OCI-LY7 (cell line): Measurements from ENCODE around the gene RBMX. TPM values are rescaled to one million over a fixed set of nuclear protein-coding genes. Genes with fewer than 3 reads are reported as not detected.

Experiments
- BruUV-seq: library from RNA; stranded (reverse); fragments of 400-500 nt; replicated peaks from 2 replicates; lab custom pipeline; 2021; lab: Mats Ljungman, UMichigan
- CTCF ChIA-PET: fragments of 300-600 bp; sonication (Branson Sonifier 250); formaldehyde crosslinking; loops from one replicate; lab custom pipeline; 2022; ENCODE audit warnings: antibody characterized with exemption; ENCODE audit not compliant: unreplicated experiment; lab: Charles Lee
- POLR2A ChIA-PET: fragments of 300-600 bp; sonication (Branson Sonifier 250); formaldehyde crosslinking; loops from one replicate; lab custom pipeline; 2022; ENCODE audit warnings: antibody characterized with exemption; lab: Charles Lee
- DNase-seq: peaks from one replicate; pipeline ENCODE4 v3.0.0-alpha.2; 2015; ENCODE audit warnings: low spot score
- H2AFZ ChIP-seq: fragments of 200-600 bp; sonication (generic), shearing (Covaris generic); 2 replicates; pipeline ENCODE4 v1.6.1; 2014; ENCODE audit warnings: mild to moderate bottlenecking, antibody characterized with exemption, low read length, moderate library complexity
- H3K27ac ChIP-seq: fragments of 200-600 bp; sonication (generic); 2 replicates; pipeline ENCODE4 v1.5.1; 2014; ENCODE audit warnings: mixed run types, low read depth, mild to moderate bottlenecking, moderate library complexity, low read length, inconsistent platforms; ENCODE audit not compliant: poor library complexity, severe bottlenecking
- H3K36me3 ChIP-seq: fragments of 200-600 bp; sonication (generic); 2 replicates; pipeline ENCODE4 v1.6.1; 2014; ENCODE audit warnings: mild to moderate bottlenecking, antibody characterized with exemption, low read length, moderate library complexity, mixed read lengths; ENCODE audit not compliant: insufficient read depth
- H3K4me1 ChIP-seq: fragments of 200-600 bp; sonication (generic); 2 replicates; pipeline ENCODE4 v1.5.1; 2014; ENCODE audit warnings: mild to moderate bottlenecking, low read length; ENCODE audit not compliant: insufficient read depth, poor library complexity, severe bottlenecking
- H3K4me2 ChIP-seq: fragments of 200-600 bp; sonication (generic); 2 replicates; pipeline ENCODE4 v1.6.1; 2014; ENCODE audit warnings: mild to moderate bottlenecking, low read length
- H3K4me3 ChIP-seq: fragments of 200-600 bp; sonication (generic); 2 replicates; pipeline ENCODE4 v1.5.1; 2014; ENCODE audit warnings: mild to moderate bottlenecking, low read depth, low read length; ENCODE audit not compliant: poor library complexity, severe bottlenecking
- H3K79me2 ChIP-seq: fragments of 200-600 bp; sonication (generic); 2 replicates; pipeline ENCODE4 v1.6.1; 2016; ENCODE audit warnings: low read depth, mild to moderate bottlenecking, low read length, moderate library complexity, mixed read lengths; ENCODE audit not compliant: insufficient read depth
- H3K9me2 ChIP-seq: fragments of 200-600 bp; sonication (generic); 2 replicates; pipeline ENCODE4 v1.6.1; 2016; ENCODE audit warnings: mild to moderate bottlenecking, low read length, mixed read lengths; ENCODE audit not compliant: insufficient read depth
- H3K9me3 ChIP-seq: fragments of 200-600 bp; sonication (generic); 2 replicates; pipeline ENCODE4 v1.6.1; 2014; ENCODE audit warnings: mild to moderate bottlenecking, mixed run types, low read length, mixed read lengths
- H4K20me1 ChIP-seq: fragments of 200-600 bp; sonication (generic); 2 replicates; pipeline ENCODE4 v1.6.1; 2014; ENCODE audit warnings: mild to moderate bottlenecking, antibody characterized with exemption, low read length, moderate library complexity, mixed read lengths; ENCODE audit not compliant: insufficient read depth
- CTCF ChIP-seq: fragments of 200-600 bp; sonication (generic); conservative IDR thresholded peaks from 2 replicates; pipeline ENCODE4 v1.5.1; 2014; ENCODE audit warnings: mild to moderate bottlenecking, antibody characterized with exemption, low read length, moderate library complexity, mixed read lengths
- EZH2phosphoT487 ChIP-seq: fragments of 200-600 bp; sonication (generic); IDR thresholded peaks from 2 replicates; pipeline ENCODE4 v1.6.1; 2018; ENCODE audit warnings: low read depth, borderline replicate concordance, mild to moderate bottlenecking, mixed run types, antibody characterized with exemption, low read length, moderate library complexity, mixed read lengths
- intact Hi-C: fragments of 100-400 bp; cut with micrococcal nuclease; formaldehyde crosslinking; loops from one replicate; pipeline ENCODE4 v1.10.0; 2022; ENCODE audit not compliant: unreplicated experiment
- total RNA-seq, 2 experiments: library from RNA; depleted of rRNA in 1 of 2; stranded (reverse); fragments of >200 nt in 1 of 2; shearing (Covaris generic) in 1 of 2; gene quantifications; 2 replicates each; pipeline ENCODE4 v1.2.3, GENCODE V29; 2014 to 2022

The RBMX gene
- total RNA-seq, 2 experiments from 2014 or later, result 321 to 342 TPM

- ChIA-PET POLR2A (interaction anchor here (0.5 kb wide), 1 partner anchor 36 kb away, joined by 3 read pairs; no protein-coding TSS in a partner anchor), CTCF (no interaction called here)
- Histone ChIP-seq H3K79me2 (no peaks in the 10 kb centered on the region), H3K27ac (no peak overlapping the region), H3K9me3 (no peaks in the 10 kb centered on the region), H4K20me1 (no peaks in the 10 kb centered on the region), H3K36me3 (peaks cover 25% of the 10 kb centered on the region), H3K4me1 (no peaks in the 10 kb centered on the region), H3K9me2 (no peaks in the 10 kb centered on the region), H3K4me2 (no peak overlapping the region), H3K4me3 (no peak overlapping the region), H2AFZ (no peak overlapping the region)
- no peak for DNase-seq
- no TSS peak for BruUV-seq
- TF ChIP-seq EZH2phosphoT487 (no peak), CTCF (no peak)
- intact Hi-C loops, result no loop called here
Measured at GRCh38 chrX:136862546-136862945, 18.0 kb downstream of the RBMX start.

GRCh38 chrX:136861877-136862276, 18.6 kb downstream of the RBMX start:
- Histone ChIP-seq H3K27ac (no peak overlapping the region), H3K9me3 (no peaks in the 10 kb centered on the region), H4K20me1 (no peaks in the 10 kb centered on the region), H3K4me1 (no peaks in the 10 kb centered on the region), H3K36me3 (peaks cover 19% of the 10 kb centered on the region), H3K79me2 (no peaks in the 10 kb centered on the region), H3K4me2 (no peak overlapping the region), H3K4me3 (no peak overlapping the region), H3K9me2 (no peaks in the 10 kb centered on the region), H2AFZ (no peak overlapping the region)
- intact Hi-C loops, result no loop called here
- CTCF ChIA-PET, result no interaction called here
- POLR2A ChIA-PET, result interaction anchor here (0.5 kb wide), 1 partner anchor 35 kb away, joined by 3 read pairs; no protein-coding TSS in a partner anchor
- no peak for TF ChIP-seq EZH2phosphoT487
- no peak for TF ChIP-seq CTCF
- DNase-seq, result no peak
- BruUV-seq, result no TSS peak

GRCh38 chrX:136858007-136858756, 22.3 kb downstream of the RBMX start:
- Histone ChIP-seq H3K36me3 (no peaks in the 10 kb centered on the region; the same call in 1 of the 2 replicates), H3K4me3 (no peak overlapping the region), H3K4me2 (no peak overlapping the region), H3K4me1 (no peaks in the 10 kb centered on the region), H3K9me3 (no peaks in the 10 kb centered on the region), H3K9me2 (no peaks in the 10 kb centered on the region), H4K20me1 (no peaks in the 10 kb centered on the region), H3K27ac (no peak overlapping the region), H3K79me2 (no peaks in the 10 kb centered on the region), H2AFZ (no peak overlapping the region)
- BruUV-seq, result no TSS peak
- intact Hi-C loops, result no loop called here
- DNase-seq, result no peak
- POLR2A ChIA-PET, result no interaction called here
- CTCF ChIA-PET, result no interaction called here
- TF ChIP-seq EZH2phosphoT487 (no peak), CTCF (no peak)
